Transverse colon (tissue), 4 donors: ENCODE data around the gene ANKS1B.

Experiments used
- POLR2A ChIP-seq: fragments of 450-650 bp; IDR thresholded peaks from one replicate; pipeline ENCODE4 v1.6.1; 2016; ENCODE audit warnings: antibody characterized with exemption, mild to moderate bottlenecking, moderate library complexity
- POLR2AphosphoS5 ChIP-seq, 3 donors: sonication (generic); formaldehyde crosslinking; IDR thresholded peaks; one replicate each; pipeline ENCODE4 v1.6.1; 2016; ENCODE audit warnings: antibody characterized with exemption in 3 of 3
- TF ChIP-seq, protein P1 (sequence below), 5 experiments: fragments of 200-600 bp in 3 of 5; fragments of 450-650 bp in 2 of 5; sonication (generic) in 3 of 5; IDR thresholded peaks; 1 replicate in 2 of 5; 2 replicates in 3 of 5; pipeline ENCODE4 v1.5.1; 2016 to 2017; ENCODE audit warnings: antibody characterized with exemption in 5 of 5, inconsistent platforms in 3 of 5, mild to moderate bottlenecking in 2 of 5, moderate library complexity in 1 of 5

GRCh38 chr12:98977186-98977585 lies 1007.5 kb downstream of the ANKS1B start:
- TF ChIP-seq, protein P1, sequence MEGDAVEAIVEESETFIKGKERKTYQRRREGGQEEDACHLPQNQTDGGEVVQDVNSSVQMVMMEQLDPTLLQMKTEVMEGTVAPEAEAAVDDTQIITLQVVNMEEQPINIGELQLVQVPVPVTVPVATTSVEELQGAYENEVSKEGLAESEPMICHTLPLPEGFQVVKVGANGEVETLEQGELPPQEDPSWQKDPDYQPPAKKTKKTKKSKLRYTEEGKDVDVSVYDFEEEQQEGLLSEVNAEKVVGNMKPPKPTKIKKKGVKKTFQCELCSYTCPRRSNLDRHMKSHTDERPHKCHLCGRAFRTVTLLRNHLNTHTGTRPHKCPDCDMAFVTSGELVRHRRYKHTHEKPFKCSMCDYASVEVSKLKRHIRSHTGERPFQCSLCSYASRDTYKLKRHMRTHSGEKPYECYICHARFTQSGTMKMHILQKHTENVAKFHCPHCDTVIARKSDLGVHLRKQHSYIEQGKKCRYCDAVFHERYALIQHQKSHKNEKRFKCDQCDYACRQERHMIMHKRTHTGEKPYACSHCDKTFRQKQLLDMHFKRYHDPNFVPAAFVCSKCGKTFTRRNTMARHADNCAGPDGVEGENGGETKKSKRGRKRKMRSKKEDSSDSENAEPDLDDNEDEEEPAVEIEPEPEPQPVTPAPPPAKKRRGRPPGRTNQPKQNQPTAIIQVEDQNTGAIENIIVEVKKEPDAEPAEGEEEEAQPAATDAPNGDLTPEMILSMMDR (IDR thresholded peaks at IDR 0.05): no peak
- TF ChIP-seq POLR2AphosphoS5 (IDR thresholded peaks at IDR 0.05) (no peak), POLR2A (no peak)
